Sigmoid colon (tissue), 7 donors: ENCODE measurements around the gene BSX. TPM values are rescaled to one million over a fixed set of nuclear protein-coding genes. Genes with fewer than 3 reads are reported as not detected.

Experiments used
- DNase-seq: peaks from one replicate; pipeline ENCODE4 v3.0.0-alpha.2; 2019
- H3K27ac ChIP-seq, 4 donors: fragments of 200-600 bp; sonication (generic); one replicate each; pipeline ENCODE4 v1.5.1; 2016 to 2019; ENCODE audit warnings: mild to moderate bottlenecking in 1 of 4
- H3K27me3 ChIP-seq, 3 donors: fragments of 200-600 bp; sonication (generic); one replicate each; pipeline ENCODE4 v1.5.1; 2019; ENCODE audit warnings: mild to moderate bottlenecking in 1 of 3
- H3K36me3 ChIP-seq, 4 donors: fragments of 200-600 bp; sonication (generic); one replicate each; pipeline ENCODE4 v1.5.1; 2016 to 2019
- H3K4me1 ChIP-seq, 4 donors: fragments of 200-600 bp; sonication (generic); one replicate each; pipeline ENCODE4 v1.5.1; 2017 to 2019
- H3K4me3 ChIP-seq, 4 donors: fragments of 200-600 bp; sonication (generic); one replicate each; pipeline ENCODE4 v1.5.1; 2017 to 2019; ENCODE audit warnings: mild to moderate bottlenecking in 2 of 4, moderate library complexity in 1 of 4
- H3K9me3 ChIP-seq, 4 donors: fragments of 200-600 bp in 3 of 4; sonication (generic) in 3 of 4; one replicate each; pipeline versions ENCODE4 v1.5.1 to v1.6.1; 2013 to 2019
- EP300 ChIP-seq, 4 donors: sonication (generic); formaldehyde crosslinking; IDR thresholded peaks; one replicate each; pipeline ENCODE4 v1.6.1; 2017; ENCODE audit warnings: antibody characterized with exemption in 4 of 4
- POLR2A ChIP-seq, 2 donors: fragments of 450-650 bp; IDR thresholded peaks; one replicate each; pipeline ENCODE4 v1.6.1; 2016; ENCODE audit warnings: antibody characterized with exemption in 2 of 2, mild to moderate bottlenecking in 2 of 2, moderate library complexity in 2 of 2
- POLR2AphosphoS5 ChIP-seq, 4 donors: sonication (generic); formaldehyde crosslinking; IDR thresholded peaks; one replicate each; pipeline ENCODE4 v1.6.1; 2017; ENCODE audit warnings: antibody characterized with exemption in 4 of 4
- WGBS, 2 donors: extraction: QIAGEN DNeasy Blood & Tissue Kit; methylation state at CpG; one replicate each; pipeline ENCODE4 v1.1.7; 2013; 5-methylcytosine and 5-hydroxymethylcytosine counted together
- intact Hi-C: fragments of 100-400 bp; cut with DNase I; formaldehyde crosslinking; loops from one replicate; pipeline ENCODE4 v1.15.1; 2023
- polyA plus RNA-seq, 3 donors: library from polyadenylated mRNA; stranded (reverse); fragments of 200-250 nt; gene quantifications; one replicate each; pipeline ENCODE4 v1.2.3, GENCODE V29; 2013
- total RNA-seq, 4 donors: library from RNA; depleted of rRNA; stranded (reverse); fragments of >200 nt; gene quantifications; one replicate each; pipeline ENCODE4 v1.1.0, GENCODE V29; 2016
- TF ChIP-seq, protein P1 (sequence below), 4 experiments: fragments of 450-650 bp in 3 of 4; fragments of 200-600 bp in 1 of 4; IDR thresholded peaks; one replicate each; pipeline ENCODE4 v1.5.1; 2016 to 2019; ENCODE audit warnings: antibody characterized with exemption in 4 of 4, mild to moderate bottlenecking in 3 of 4, moderate library complexity in 2 of 4
- donor health status: healthy with polysubstance abuse.
- donor health status: Bipolar disorder and iron deficiency.
- donor health status: healthy.

BSX gene
- total and polyA plus RNA-seq, 7 donors, result not detected

DNA sequence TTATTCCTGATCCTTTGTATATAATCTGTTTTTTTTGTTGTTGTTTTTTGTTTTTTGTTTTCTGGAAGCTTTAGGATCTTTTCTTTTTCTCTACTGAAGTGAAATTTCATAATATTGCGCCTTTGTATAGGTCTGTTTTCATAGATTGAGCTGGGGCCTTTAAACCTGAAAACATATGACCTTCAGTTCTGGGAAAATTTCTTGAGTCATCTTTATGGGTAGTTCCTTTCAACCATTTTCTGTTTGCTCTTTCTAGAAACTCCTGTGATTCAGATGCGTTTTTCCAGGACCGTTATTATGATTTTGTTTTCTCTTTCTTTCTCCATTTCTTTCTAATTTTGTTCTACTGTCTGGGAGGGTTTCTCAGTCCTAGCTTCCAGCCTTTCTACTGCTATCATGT lies 43.7 kb downstream of the BSX start:
- no peaks in the 10 kb centered on the region for H3K27me3 ChIP-seq
- peaks cover 0 to 7% (median 0%) of the 10 kb centered on the region in 4 donors for H3K36me3 ChIP-seq
- intact Hi-C loops, result no loop called here
- no peak overlapping the region for H3K4me3 ChIP-seq
- TF ChIP-seq, protein P1, sequence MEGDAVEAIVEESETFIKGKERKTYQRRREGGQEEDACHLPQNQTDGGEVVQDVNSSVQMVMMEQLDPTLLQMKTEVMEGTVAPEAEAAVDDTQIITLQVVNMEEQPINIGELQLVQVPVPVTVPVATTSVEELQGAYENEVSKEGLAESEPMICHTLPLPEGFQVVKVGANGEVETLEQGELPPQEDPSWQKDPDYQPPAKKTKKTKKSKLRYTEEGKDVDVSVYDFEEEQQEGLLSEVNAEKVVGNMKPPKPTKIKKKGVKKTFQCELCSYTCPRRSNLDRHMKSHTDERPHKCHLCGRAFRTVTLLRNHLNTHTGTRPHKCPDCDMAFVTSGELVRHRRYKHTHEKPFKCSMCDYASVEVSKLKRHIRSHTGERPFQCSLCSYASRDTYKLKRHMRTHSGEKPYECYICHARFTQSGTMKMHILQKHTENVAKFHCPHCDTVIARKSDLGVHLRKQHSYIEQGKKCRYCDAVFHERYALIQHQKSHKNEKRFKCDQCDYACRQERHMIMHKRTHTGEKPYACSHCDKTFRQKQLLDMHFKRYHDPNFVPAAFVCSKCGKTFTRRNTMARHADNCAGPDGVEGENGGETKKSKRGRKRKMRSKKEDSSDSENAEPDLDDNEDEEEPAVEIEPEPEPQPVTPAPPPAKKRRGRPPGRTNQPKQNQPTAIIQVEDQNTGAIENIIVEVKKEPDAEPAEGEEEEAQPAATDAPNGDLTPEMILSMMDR (IDR thresholded peaks at IDR 0.05), result no peak
- TF ChIP-seq POLR2A (IDR thresholded peaks at IDR 0.05), result no peak
- no peak for DNase-seq
- no peaks in the 10 kb centered on the region for H3K4me1 ChIP-seq
- 82 to 85% methylated on average over 3 of the region's 3 CpGs for WGBS, 2 donors
- no peak overlapping the region for H3K27ac ChIP-seq
- no peaks in the 10 kb centered on the region for H3K9me3 ChIP-seq

DNA sequence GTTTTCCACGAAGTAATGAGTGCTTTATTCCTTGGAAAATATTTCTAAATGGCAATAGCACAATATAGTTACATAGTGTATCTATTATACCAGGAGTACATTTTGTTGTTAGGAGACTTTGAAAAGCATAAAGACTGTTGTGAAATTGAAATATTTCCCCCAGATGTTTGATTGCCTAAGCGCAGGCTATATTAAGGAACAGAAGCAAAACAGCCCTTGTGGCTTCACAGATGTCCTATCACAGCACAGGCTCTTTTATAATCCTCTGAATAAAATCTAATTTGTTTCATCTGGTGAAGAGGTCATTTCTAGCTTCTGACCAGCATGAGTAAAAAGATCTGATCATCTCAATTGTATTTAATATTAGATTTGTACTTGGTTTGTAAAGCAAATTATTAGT lies 48.2 kb downstream of the BSX start:
- H3K4me3 ChIP-seq, result no peak overlapping the region
- H3K27ac ChIP-seq, result peak overlapping the region in 1 of 4 donors; percentile 4
- DNase-seq, result no peak
- H3K36me3 ChIP-seq, result peaks cover 0 to 7% (median 0%) of the 10 kb centered on the region in 4 donors
- intact Hi-C loops, result no loop called here
- 62 to 63% methylated on average over 2 of the region's 2 CpGs for WGBS, 2 donors
- no peaks in the 10 kb centered on the region for H3K9me3 ChIP-seq
- H3K4me1 ChIP-seq, result no peaks in the 10 kb centered on the region
- TF ChIP-seq POLR2A (IDR thresholded peaks at IDR 0.05), result no peak
- TF ChIP-seq EP300 (IDR thresholded peaks at IDR 0.05), result no peak
- TF ChIP-seq POLR2AphosphoS5 (IDR thresholded peaks at IDR 0.05), result no peak
- TF ChIP-seq, protein P1 (IDR thresholded peaks at IDR 0.05), result no peak
- no peaks in the 10 kb centered on the region for H3K27me3 ChIP-seq

DNA sequence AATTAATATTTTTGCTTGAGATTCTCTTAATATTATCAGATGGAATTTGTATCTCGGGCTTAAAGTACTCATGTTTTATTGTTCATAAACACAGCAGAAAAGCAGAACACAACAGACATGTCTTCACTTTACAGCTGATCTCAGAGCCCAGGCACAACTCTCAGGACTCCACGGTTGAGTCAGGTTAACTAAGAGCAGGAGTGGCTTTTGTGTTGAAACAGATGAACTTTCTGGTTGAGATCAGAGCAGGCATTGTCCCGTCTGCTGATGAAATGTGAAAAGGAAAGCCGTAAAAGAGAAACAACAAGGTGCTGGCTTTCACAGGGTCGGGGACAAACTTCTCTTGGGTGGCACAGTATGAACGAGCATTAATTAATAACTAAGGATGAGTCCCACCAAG lies 50.1 kb downstream of the BSX start:
- intact Hi-C loops, result no loop called here
- Histone ChIP-seq H3K9me3 (no peaks in the 10 kb centered on the region), H3K36me3 (peaks cover 0 to 7% (median 0%) of the 10 kb centered on the region in 4 donors), H3K4me3 (no peak overlapping the region), H3K4me1 (no peaks in the 10 kb centered on the region), H3K27ac (no peak overlapping the region), H3K27me3 (no peaks in the 10 kb centered on the region)
- DNase-seq, result no peak
- TF ChIP-seq POLR2AphosphoS5 (IDR thresholded peaks at IDR 0.05) (no peak), POLR2A (IDR thresholded peaks at IDR 0.05) (no peak), EP300 (IDR thresholded peaks at IDR 0.05) (no peak)
- TF ChIP-seq, protein P1 (IDR thresholded peaks at IDR 0.05), result no peak
- 76 to 78% methylated on average over 6 of the region's 6 CpGs for WGBS, 2 donors

Other genes starting within 250 kb of the BSX start
- under 1 TPM in 1 of 4 donors, not detected in 3; 0.41 TPM for gene CRTAM, start 143.3 kb downstream of the BSX start, total RNA-seq
- 1 to 10 TPM in 1 of 3 donors, not detected in 2; 1.5 TPM for gene CRTAM, start 143.3 kb downstream of the BSX start, polyA plus RNA-seq
- 1 to 10 TPM; 5.8 to 8.9 (median 6.3) TPM for gene JHY, start 99.1 kb downstream of the BSX start, total RNA-seq
- gene JHY, start 99.1 kb downstream of the BSX start, polyA plus RNA-seq, result 1 to 10 TPM in 2 of 3 donors, under 1 TPM in 1; 0.46 to 1.5 (median 1.2) TPM
- gene HSPA8, start 80.3 kb upstream of the BSX start, total RNA-seq, result 100 to 1,000 TPM; 576 to 731 (median 702) TPM
- gene HSPA8, start 80.3 kb upstream of the BSX start, polyA plus RNA-seq, result 100 to 1,000 TPM; 300 to 563 (median 354) TPM
- gene CLMP, start 213.4 kb upstream of the BSX start, total RNA-seq, result 100 to 1,000 TPM; 104 to 180 (median 164) TPM
- gene CLMP, start 213.4 kb upstream of the BSX start, polyA plus RNA-seq, result 10 to 100 TPM in 1 of 3 donors, 1 to 10 TPM in 2; 1.4 to 12.1 (median 9.0) TPM